OCI-LY3 (cell line): ENCODE results near the gene ZSWIM6.

Experiments
- CTCF ChIP-seq: fragments of 200-600, 300-600 bp; sonication (generic); IDR thresholded peaks from 2 replicates; pipeline ENCODE4 v1.5.1; 2014; ENCODE audit warnings: antibody characterized with exemption, low read length, low read depth
- EZH2phosphoT487 ChIP-seq: fragments of 200-600 bp; shearing (Covaris generic); IDR thresholded peaks from 2 replicates; pipeline ENCODE4 v1.6.1; 2018; ENCODE audit warnings: antibody characterized with exemption, mixed run types, low read depth

- peak; percentile 16 for TF ChIP-seq CTCF
- TF ChIP-seq EZH2phosphoT487: no peak
These were observed 4.0 kb upstream of the ZSWIM6 start for GRCh38 chr5:61327760-61328753.
